Midbrain (tissue), 1 donor: ENCODE data around the gene SIRPG.
"Not testable (repeated sequence)": the region's sequence is repeated elsewhere in the genome, so short reads cannot be mapped to it uniquely, and the experiment has no call there.

Experiments
- DNase-seq: peaks from one replicate; lab custom pipeline; 2025; lab: John Stamatoyannopoulos, UW

Gene SIRPG

DNA sequence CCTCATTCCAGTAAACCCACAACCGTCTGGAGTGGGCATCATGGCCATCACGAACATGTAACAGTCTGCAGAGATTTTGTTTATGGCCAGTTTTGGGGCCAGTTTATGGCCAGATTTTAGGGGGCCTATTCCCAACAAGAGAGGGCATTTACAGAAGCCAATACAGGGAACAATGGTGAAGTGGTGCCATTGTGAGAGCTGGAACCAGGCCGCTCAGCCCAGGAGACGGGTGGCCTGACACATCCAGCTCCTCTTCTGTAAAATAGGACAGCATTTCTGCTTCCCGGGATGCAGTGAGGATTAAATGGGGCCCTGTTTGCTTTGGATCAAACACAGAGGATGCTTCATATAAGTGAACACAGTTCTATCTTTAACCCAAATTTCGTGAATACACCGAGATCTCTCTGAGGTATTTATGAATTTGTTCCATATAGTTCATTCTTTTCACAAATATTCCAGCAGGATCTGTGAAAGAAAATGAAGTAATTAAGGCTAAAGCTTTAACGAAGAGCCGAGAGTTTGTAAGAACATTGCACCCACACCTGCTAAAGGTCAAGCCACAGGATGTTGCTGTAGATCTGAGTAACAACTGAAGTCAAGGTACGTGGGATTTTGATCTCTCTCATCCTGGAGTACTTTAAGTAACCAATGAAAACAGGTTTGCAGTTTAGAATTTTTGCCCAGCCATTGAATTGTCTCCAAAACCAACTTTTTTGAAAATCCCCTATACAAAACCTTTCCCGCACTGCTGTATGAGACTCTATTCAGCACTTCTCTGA is 14.5 kb upstream of the SIRPG start:
- DNase-seq, result peak; percentile 69

DNA sequence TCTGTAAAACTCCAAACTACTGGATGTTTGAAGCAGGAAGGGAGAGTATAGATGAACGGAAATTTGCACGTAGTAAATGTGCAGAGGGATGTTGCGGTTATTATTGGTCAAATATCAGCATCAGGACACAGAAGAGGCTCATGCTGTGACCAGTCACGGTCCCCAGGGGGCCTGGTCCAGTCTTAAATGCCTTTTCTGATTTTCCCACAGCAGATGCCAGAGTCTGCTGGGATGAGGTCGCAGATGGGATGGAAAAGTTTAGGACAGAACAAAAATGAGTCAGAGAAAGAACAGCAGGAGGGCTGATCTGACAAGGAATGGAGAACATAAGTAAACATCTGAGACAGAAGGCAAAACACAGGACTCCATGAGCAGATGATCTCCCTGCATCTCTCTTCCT is 11.7 kb upstream of the SIRPG start:
- no peak for DNase-seq

- DNase-seq, result no peak
Observed at GRCh38 chr20:1667502-1668085, 10.0 kb upstream of the SIRPG start.

- DNase-seq, result no peak
Observed at GRCh38 chr20:1666802-1667201, 9.2 kb upstream of the SIRPG start.

GRCh38 chr20:1665345-1665744 is 7.8 kb upstream of the SIRPG start:
- no peak for DNase-seq

GRCh38 chr20:1664911-1665310 is 7.3 kb upstream of the SIRPG start:
- DNase-seq, result no peak

- DNase-seq, result no peak
Observed at GRCh38 chr20:1663917-1664316, 6.3 kb upstream of the SIRPG start.

DNA sequence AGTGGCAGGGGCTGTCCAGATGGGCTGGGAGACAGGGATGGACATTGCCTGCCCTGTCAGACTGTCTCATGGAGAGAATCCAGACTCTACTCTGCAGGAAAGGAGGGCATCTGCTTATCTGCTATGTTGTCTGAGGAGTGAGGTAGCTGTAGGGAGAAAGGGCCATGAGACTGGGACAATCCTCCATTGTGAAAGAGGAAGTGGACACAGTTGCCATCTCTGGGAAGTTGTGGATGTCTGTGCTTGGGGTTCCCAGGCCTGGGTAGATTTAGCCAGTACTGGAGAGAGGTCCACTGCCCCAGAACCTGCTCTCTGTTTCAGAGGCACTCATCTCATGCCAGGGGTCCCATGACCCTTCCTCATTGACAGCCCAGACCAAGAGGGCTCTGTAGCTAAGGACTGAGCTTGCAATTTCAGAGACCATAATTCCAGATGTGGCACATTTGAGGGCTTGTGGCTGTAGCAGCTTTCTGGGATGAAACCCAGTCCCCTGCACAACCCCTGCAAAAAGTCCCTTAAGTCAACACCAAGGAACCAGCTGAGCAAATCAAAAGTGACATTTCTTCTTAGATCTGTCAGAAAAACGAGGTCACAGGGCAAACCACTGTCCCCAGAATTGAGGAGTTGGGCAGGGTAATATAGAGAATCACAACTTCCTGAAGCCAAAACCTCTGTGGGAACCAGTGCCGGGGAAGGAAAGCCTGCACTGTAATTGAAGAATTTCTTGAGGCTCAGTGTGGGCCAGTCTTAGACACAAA is 4.1 kb upstream of the SIRPG start:
- no peak for DNase-seq

- DNase-seq, result no peak
Observed at GRCh38 chr20:1660246-1660645, 2.7 kb upstream of the SIRPG start.

DNA sequence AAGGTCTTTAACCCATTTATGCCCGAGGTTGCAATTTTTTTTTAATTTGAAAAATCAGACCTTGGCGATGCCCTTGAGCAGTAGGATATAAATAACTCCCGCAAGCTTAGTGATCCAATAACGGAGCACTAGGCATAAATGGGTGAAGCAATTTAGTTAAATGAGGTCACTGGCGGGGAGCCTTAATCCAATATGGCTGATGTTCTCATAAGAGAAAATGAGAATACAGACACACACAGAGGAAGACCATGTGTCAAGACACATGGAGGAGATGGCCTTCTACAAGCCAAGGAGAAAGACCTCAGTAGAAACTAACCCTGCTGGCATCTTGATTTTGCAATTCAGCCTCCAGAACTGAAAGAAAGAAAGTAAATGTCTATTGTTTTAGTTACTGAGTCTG is 735 bp downstream of the SIRPG start:
- DNase-seq, result no peak

DNA sequence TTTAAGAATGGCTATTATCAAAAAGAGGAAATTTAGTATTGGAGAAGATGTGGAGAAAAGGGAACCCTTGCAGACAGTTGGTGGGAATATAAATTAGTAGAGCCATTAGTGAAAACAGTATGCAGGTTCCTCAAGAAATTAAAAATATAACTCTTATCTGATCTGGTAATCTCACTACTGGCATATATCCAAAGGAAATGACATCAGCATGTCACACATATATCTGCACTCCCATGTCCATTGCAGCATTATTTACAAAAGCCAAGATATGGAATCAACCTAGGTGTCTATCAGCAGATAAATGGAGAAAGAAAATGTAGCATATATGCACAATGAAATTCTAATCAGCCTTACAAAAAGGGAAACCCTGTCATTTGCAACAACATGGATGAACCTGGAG is 2.6 kb downstream of the SIRPG start:
- DNase-seq, result no peak

- no peak for DNase-seq
Observed at GRCh38 chr20:1652960-1653359, 4.6 kb downstream of the SIRPG start.

GRCh38 chr20:1652104-1652503 is 5.5 kb downstream of the SIRPG start:
- DNase-seq, result no peak

DNA sequence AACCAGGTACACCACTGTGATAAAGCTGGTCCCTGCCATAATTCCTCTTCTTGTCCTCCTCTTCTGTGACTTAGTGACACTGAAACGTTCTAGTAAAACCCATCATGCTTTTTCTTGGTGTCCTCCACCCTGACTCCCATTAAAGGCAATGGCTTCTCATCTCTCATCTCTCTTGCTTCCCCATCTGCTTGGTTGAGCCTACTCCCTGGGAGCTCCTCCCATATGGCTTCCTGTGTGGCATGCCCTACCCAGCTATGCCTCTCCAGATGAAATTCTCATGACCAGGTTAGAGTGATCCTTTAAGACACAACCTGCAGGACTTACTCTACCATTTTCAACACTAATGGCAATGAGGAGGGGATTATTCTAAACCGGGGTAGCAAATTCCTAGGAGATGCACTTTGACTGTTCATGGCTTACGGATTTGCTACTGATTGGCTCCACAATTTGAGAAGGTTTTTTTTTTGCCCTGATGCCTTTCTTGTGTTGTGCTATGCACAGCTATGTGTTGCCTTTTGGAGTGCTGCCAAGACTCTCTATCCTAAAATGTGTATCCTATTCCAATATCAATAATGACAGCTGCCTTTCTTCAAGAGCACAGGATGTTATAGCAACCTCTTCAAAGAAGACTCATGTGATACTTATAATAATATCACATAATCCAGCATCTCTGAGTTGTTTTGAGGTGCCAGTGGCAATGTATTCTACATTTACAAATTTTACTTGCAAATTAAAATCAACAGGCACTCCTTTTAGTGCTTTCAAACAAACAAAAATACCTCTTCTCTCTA is 6.1 kb downstream of the SIRPG start:
- no peak for DNase-seq

- no peak for DNase-seq
Observed at GRCh38 chr20:1648101-1648500, 9.5 kb downstream of the SIRPG start.

- DNase-seq, result no peak
Observed at GRCh38 chr20:1646975-1647431, 10.6 kb downstream of the SIRPG start.

DNA sequence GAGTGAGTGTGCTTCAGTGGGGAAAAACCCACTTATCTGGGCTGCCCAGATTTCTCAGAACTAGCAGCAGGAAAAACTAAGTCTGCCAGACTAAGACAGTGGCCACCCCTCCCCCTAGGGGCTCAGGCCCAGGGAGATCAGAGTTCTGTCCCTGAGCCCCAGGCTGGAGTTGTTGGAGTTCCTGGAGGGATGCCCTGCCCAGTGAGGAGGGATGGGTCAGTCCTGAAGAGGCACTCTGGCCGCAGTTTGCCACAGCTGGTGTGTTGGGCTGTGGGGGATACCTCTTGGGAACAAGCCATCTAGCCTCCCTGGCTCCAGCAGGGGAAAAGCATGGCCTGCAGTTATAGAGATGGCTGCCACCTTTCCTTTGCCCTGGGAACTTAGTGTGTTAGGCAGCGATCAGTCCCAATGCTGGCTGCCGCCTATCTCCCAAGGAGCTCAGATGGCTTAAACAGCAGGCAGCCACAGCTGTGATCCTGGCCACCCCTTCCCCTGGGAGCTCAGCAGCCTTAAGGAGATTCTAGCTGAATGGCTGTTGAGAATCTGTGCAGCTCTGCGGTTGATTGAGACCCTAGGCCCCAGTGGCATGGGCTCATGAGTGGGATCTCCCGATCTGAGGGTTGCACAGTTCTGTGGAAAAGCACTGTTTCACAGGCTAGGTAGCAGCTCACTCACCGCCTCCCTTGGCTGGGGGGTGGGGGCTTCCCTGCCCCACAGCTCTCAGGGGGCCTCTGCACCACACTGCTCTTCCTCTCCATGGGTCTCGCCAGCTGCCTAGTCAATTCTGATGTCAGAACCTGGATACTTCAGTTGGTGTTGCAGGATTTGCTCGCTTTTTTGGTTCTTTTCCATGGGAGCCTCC is 13.2 kb downstream of the SIRPG start:
- DNase-seq, result no peak

DNA sequence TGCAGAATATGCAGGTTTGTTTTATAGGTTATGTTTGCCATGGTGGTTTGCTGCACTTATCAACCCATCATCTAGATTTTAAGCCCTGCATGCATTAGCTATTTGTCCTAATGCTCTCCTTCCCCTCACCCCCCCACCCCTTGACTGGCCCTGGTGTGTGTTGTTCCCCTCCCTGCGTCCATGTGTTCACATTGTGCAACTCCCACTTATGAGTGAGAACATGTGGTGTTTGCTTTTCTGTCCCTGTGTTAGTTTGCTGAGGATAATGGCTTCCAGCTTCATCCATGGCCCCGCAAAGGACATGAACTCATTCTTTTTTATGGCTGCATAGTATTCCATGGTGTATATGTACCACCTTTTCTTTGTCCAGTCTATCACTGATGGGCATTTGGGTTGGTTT is 18.9 kb downstream of the SIRPG start:
- not testable (repeated sequence) for DNase-seq

DNA sequence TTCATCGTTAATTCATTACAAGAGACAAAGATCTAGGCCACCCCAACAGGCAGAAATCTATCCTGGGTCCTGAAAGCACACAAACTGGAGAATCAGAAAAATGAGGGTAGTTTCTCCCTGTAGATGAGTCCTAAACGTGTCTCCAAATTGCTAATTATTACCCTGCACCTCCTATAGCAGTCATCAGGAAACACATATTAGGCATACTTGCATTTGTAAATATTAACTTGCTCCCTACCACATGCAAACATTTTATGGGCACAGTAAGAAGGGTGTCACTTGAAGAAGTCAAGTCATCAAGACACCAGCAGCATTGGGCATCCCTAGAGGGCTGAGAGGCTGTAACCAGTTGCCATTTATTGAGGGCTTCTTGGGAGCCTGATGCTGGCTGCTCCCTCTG is 19.8 kb downstream of the SIRPG start:
- no peak for DNase-seq

GRCh38 chr20:1637226-1637625 is 20.4 kb downstream of the SIRPG start:
- no peak for DNase-seq

DNA sequence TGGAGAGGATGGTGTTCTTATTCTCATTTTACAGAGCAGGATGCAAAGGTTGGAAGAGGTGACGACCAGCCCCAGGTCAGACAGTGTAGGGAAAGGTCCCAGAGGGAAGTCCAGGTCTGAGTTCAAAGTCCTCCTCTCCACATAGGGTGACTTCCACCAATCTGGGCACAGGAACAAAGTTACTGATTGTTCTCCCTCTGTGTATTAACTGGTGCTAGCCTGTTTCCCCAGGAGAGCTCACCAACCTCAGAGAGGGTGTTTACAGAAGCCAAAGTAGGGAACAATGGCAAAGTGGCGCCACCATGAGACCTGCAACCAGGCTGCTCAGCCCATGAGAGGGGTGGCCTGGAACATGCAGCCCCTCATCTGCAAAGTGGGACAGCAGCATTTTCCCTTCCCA is 21.0 kb downstream of the SIRPG start:
- DNase-seq, result no peak
